ENCODE data around the gene MNAT1. TPM values are rescaled to one million over a fixed set of nuclear protein-coding genes. Genes with fewer than 3 reads are reported as not detected.

Gene MNAT1
- polyA plus RNA-seq, 3 donors: 4.1 to 5.8 (median 4.5) TPM

DNA sequence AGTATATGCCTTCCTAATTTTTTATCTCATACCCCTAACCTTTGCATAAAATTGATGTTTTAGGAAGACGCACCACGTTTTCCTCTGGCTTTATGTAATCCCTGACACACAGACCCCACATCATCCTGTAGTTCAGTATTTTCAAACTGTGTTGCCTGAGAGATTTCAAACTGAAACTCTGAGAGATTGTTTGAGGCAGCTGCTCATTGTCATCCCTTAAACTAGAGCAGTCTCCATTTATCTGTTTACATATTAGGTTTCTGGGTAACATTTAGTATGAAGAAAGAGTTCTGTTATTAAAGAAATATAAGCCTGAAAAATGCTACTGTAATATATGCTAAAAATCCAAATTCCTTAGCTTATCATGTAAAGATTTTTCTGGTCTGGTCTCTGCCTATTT lies 24.3 kb downstream of the MNAT1 start:
- intact Hi-C loops (cut with micrococcal nuclease): no loop called here
- Histone ChIP-seq H3K4me2 (replicated peaks; ENCODE audit: extremely low read depth, low read length, poor library complexity, severe bottlenecking) (no peak overlapping the region), H3K36me3 (replicated peaks in 1 of 2; ENCODE audit: control insufficient read depth in 1 of 2, insufficient read depth in 2 of 2, low read length in 2 of 2) (no peaks in the 10 kb centered on the region), H3K79me2 (ENCODE audit: insufficient read depth, low read length) (peaks cover 5% of the 10 kb centered on the region), H4K20me1 (ENCODE audit: insufficient read depth, low read length) (no peaks in the 10 kb centered on the region), H3K27me3 (ENCODE audit: control insufficient read depth in 2 of 2, insufficient read depth in 2 of 2, low read length in 2 of 2) (no peaks in the 10 kb centered on the region), H3K4me3 (replicated peaks in 1 of 3; ENCODE audit: low read depth in 2 of 3, low read length in 3 of 3) (no peak overlapping the region), H3K4me1 (ENCODE audit: control insufficient read depth in 1 of 2, insufficient read depth in 2 of 2, low read length in 2 of 2) (peaks cover 22 to 31% of the 10 kb centered on the region in 2 donors), H3K9ac (ENCODE audit: insufficient read depth, low read length, poor library complexity, severe bottlenecking) (no peak overlapping the region), H3K9me3 (replicated peaks in 1 of 2; ENCODE audit: control insufficient read depth in 1 of 2, insufficient read depth in 1 of 2, low read length in 2 of 2) (no peaks in the 10 kb centered on the region), H3K27ac (ENCODE audit: low read depth in 1 of 2, low read length in 2 of 2) (no peak overlapping the region), H2AFZ (ENCODE audit: insufficient read depth, low read depth, low read length, poor library complexity, severe bottlenecking) (no peak overlapping the region)
- Mint-ChIP-seq H3K4me3 (peak overlapping the region in 1 of 2 donors; percentile 47), H3K9me3 (no peaks in the 10 kb centered on the region), H3K27ac (peak overlapping the region in 1 of 7 donors; percentile 23), H3K4me1 (peaks cover 41% of the 10 kb centered on the region), H3K27me3 (ENCODE audit: low read depth in 3 of 3) (peaks cover 2 to 7% (median 3%) of the 10 kb centered on the region in 3 donors), H3K36me3 (peaks cover 0 to 4% of the 10 kb centered on the region in 2 donors)
- no peak for DNase-seq
- WGBS (ENCODE audit: insufficient coverage): no CpG with 5 or more reads among the region's 2 CpGs
- TF ChIP-seq CTCF (IDR thresholded peaks at IDR 0.05): no peak

DNA sequence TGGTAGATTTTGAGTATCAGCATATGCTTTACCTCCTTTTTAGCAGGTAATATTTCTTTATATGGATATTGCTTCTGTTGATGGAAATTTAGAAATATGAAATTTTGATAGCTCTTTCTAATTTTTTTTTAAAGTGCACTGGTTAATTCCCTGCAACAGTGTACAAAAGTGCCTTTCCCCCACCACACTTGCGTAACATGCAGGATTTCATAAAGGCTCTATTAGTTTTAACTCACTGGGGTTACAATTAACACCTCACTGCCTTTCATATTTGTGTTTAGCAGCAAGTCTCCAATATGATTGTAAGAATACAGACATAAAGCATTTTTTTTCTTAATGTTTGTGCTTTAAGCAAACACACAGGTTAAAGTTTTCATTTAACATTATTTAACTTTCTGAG lies 25.6 kb downstream of the MNAT1 start:
- peaks cover 36% of the 10 kb centered on the region for H3K4me1 Mint-ChIP-seq
- Histone ChIP-seq H2AFZ (ENCODE audit: insufficient read depth, low read depth, low read length, poor library complexity, severe bottlenecking) (no peak overlapping the region), H3K79me2 (ENCODE audit: insufficient read depth, low read length) (peaks cover 5% of the 10 kb centered on the region), H3K9ac (ENCODE audit: insufficient read depth, low read length, poor library complexity, severe bottlenecking) (no peak overlapping the region), H4K20me1 (ENCODE audit: insufficient read depth, low read length) (no peaks in the 10 kb centered on the region), H3K4me1 (ENCODE audit: control insufficient read depth in 1 of 2, insufficient read depth in 2 of 2, low read length in 2 of 2) (peaks cover 15 to 25% of the 10 kb centered on the region in 2 donors), H3K4me3 (replicated peaks in 1 of 3; ENCODE audit: low read depth in 2 of 3, low read length in 3 of 3) (no peak overlapping the region), H3K27me3 (ENCODE audit: control insufficient read depth in 2 of 2, insufficient read depth in 2 of 2, low read length in 2 of 2) (no peaks in the 10 kb centered on the region), H3K36me3 (replicated peaks in 1 of 2; ENCODE audit: control insufficient read depth in 1 of 2, insufficient read depth in 2 of 2, low read length in 2 of 2) (no peaks in the 10 kb centered on the region), H3K4me2 (replicated peaks; ENCODE audit: extremely low read depth, low read length, poor library complexity, severe bottlenecking) (no peak overlapping the region), H3K9me3 (replicated peaks in 1 of 2; ENCODE audit: control insufficient read depth in 1 of 2, insufficient read depth in 1 of 2, low read length in 2 of 2) (no peaks in the 10 kb centered on the region), H3K27ac (ENCODE audit: low read depth in 1 of 2, low read length in 2 of 2) (no peak overlapping the region)
- H3K4me3 Mint-ChIP-seq: no peak overlapping the region
- TF ChIP-seq CTCF (IDR thresholded peaks at IDR 0.05): no peak
- DNase-seq: no peak
- intact Hi-C loops (cut with micrococcal nuclease): no loop called here
- 40% methylated on average over 1 of the region's 1 CpG for WGBS (ENCODE audit: insufficient coverage)
- no peaks in the 10 kb centered on the region for H3K36me3 Mint-ChIP-seq
- no peak overlapping the region for H3K27ac Mint-ChIP-seq
- H3K27me3 Mint-ChIP-seq (ENCODE audit: low read depth in 3 of 3): peaks cover 2 to 3% (median 2%) of the 10 kb centered on the region in 3 donors
- H3K9me3 Mint-ChIP-seq: no peaks in the 10 kb centered on the region

Measured in CD14-positive monocyte (primary cell).